K562 (cell line): ENCODE data around the gene FAM184B.
A peak's percentile ranks its signal among the peaks of the same experiment; 100 is the strongest.

ENCODE experiments used
- CREBBP ChIP-seq: IDR thresholded peaks from one replicate; pipeline ENCODE4 v1.6.1; 2012; ENCODE audit warnings: low read depth, mild to moderate bottlenecking, control low read depth, inconsistent platforms, low read length
- NFXL1 ChIP-seq: fragments of 450-650 bp; formaldehyde crosslinking; IDR thresholded peaks from 2 replicates; pipeline ENCODE4 v1.4.0; 2021; ENCODE audit warnings: mild to moderate bottlenecking
- RFX5 ChIP-seq: IDR thresholded peaks from 2 replicates; pipeline ENCODE4 v1.6.1; 2011; ENCODE audit warnings: low read depth, mild to moderate bottlenecking, improper control_type of control experiment, low read length
- ZC3H11A ChIP-seq: IDR thresholded peaks from 2 replicates; pipeline ENCODE4 v1.6.1; 2012; ENCODE audit warnings: low read depth, low read length, improper control_type of control experiment
- ZNF146 ChIP-seq: IDR thresholded peaks from one replicate; pipeline ENCODE4 v1.6.1; 2018; ENCODE audit warnings: missing compliant biosample characterization; ENCODE audit not compliant: unreplicated experiment
- ZNF707 ChIP-seq: fragments of 250-450 bp; sonication (Bioruptor Pico); conservative IDR thresholded peaks from 2 replicates; pipeline ENCODE4 v1.8.0; 2022; ENCODE audit warnings: inconsistent platforms, mild to moderate bottlenecking, moderate library complexity
- TF ChIP-seq, protein P1 (sequence below), 3 experiments: IDR thresholded peaks in 2 of 3; conservative IDR thresholded peaks in 1 of 3; 2 replicates each; pipeline ENCODE4 v1.5.1; 2011 to 2012; ENCODE audit warnings: low read length in 3 of 3, mild to moderate bottlenecking in 3 of 3, control low read depth in 2 of 3, improper control_type of control experiment in 1 of 3, inconsistent platforms in 1 of 3, low read depth in 1 of 3, mixed read lengths in 1 of 3, moderate library complexity in 1 of 3; ENCODE audit not compliant: insufficient read depth in 2 of 3
- TF ChIP-seq, protein P2 (sequence below), 2 experiments: fragments of 450-650 bp in 1 of 2; sonication (generic) in 1 of 2; formaldehyde crosslinking in 1 of 2; IDR thresholded peaks in 1 of 2; conservative IDR thresholded peaks in 1 of 2; 2 replicates each; pipeline versions ENCODE4 v1.6.1 to v1.8.1; 2016 to 2023; ENCODE audit warnings: mild to moderate bottlenecking in 2 of 2, moderate library complexity in 2 of 2, inconsistent platforms in 1 of 2, missing genetic modification reagents in 1 of 2
- TF ChIP-seq, protein P3 (sequence below): sonication (generic); formaldehyde crosslinking; IDR thresholded peaks from 2 replicates; pipeline ENCODE4 v1.4.0; 2020; ENCODE audit warnings: mild to moderate bottlenecking, missing genetic modification reagents
- TF ChIP-seq, protein P4 (sequence below): sonication (generic); formaldehyde crosslinking; IDR thresholded peaks from 2 replicates; pipeline ENCODE4 v1.8.0; 2023; ENCODE audit warnings: missing genetic modification reagents, mild to moderate bottlenecking, borderline replicate concordance
- TF ChIP-seq, protein P5 (sequence below), 2 experiments: fragments of 450-650 bp; formaldehyde crosslinking in 1 of 2; IDR thresholded peaks; 2 replicates each; pipeline versions ENCODE4 v1.4.0 to v1.6.1; 2014 to 2020; ENCODE audit warnings: mild to moderate bottlenecking in 2 of 2, borderline replicate concordance in 1 of 2, low read depth in 1 of 2

DNA sequence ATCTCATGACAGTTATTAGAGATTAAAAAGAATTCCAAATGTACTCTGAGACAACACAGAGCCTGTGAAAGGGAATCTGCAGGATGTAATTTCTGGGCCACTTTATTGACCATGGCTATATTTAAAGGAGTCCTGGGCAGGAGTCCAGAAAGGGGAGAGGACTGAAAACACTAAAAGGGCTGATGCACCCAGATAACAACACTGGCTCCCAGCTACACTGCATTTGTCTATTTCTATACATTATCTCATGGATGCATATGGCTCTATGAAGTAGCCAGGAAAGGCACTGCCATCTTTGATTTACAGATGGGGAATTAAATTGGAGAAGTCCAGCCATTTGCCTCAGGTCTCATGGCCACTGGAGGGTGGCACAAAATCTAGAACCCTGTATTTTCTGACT, 111.0 kb downstream of the FAM184B start:
- TF ChIP-seq RFX5 (no peak), ZNF146 (no peak), NFXL1 (CRISPR knock-in tag) (no peak), ZNF707 (CRISPR knock-in tag) (no peak), CREBBP (no peak), ZC3H11A (no peak)
- TF ChIP-seq, protein P1, sequence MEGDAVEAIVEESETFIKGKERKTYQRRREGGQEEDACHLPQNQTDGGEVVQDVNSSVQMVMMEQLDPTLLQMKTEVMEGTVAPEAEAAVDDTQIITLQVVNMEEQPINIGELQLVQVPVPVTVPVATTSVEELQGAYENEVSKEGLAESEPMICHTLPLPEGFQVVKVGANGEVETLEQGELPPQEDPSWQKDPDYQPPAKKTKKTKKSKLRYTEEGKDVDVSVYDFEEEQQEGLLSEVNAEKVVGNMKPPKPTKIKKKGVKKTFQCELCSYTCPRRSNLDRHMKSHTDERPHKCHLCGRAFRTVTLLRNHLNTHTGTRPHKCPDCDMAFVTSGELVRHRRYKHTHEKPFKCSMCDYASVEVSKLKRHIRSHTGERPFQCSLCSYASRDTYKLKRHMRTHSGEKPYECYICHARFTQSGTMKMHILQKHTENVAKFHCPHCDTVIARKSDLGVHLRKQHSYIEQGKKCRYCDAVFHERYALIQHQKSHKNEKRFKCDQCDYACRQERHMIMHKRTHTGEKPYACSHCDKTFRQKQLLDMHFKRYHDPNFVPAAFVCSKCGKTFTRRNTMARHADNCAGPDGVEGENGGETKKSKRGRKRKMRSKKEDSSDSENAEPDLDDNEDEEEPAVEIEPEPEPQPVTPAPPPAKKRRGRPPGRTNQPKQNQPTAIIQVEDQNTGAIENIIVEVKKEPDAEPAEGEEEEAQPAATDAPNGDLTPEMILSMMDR (IDR thresholded peaks at IDR 0.05 in 2 of 3, conservative IDR thresholded peaks at IDR 0.05 in 1 of 3; ENCODE audit: insufficient read depth in 2 of 3, low read depth in 1 of 3, low read length in 3 of 3), result no peak
- TF ChIP-seq, protein P2, sequence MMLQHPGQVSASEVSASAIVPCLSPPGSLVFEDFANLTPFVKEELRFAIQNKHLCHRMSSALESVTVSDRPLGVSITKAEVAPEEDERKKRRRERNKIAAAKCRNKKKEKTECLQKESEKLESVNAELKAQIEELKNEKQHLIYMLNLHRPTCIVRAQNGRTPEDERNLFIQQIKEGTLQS (IDR thresholded peaks at IDR 0.05), result peak; percentile 12; the same call in 1 of the 2 replicates
- TF ChIP-seq, protein P2 (CRISPR knock-in tag; conservative IDR thresholded peaks at IDR 0.05), result 0 out of 2 replicates have a peak, but pooled peaks have one; percentile 38
- TF ChIP-seq, protein P3, sequence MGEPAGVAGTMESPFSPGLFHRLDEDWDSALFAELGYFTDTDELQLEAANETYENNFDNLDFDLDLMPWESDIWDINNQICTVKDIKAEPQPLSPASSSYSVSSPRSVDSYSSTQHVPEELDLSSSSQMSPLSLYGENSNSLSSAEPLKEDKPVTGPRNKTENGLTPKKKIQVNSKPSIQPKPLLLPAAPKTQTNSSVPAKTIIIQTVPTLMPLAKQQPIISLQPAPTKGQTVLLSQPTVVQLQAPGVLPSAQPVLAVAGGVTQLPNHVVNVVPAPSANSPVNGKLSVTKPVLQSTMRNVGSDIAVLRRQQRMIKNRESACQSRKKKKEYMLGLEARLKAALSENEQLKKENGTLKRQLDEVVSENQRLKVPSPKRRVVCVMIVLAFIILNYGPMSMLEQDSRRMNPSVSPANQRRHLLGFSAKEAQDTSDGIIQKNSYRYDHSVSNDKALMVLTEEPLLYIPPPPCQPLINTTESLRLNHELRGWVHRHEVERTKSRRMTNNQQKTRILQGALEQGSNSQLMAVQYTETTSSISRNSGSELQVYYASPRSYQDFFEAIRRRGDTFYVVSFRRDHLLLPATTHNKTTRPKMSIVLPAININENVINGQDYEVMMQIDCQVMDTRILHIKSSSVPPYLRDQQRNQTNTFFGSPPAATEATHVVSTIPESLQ (CRISPR knock-in tag), result no peak
- TF ChIP-seq, protein P4, sequence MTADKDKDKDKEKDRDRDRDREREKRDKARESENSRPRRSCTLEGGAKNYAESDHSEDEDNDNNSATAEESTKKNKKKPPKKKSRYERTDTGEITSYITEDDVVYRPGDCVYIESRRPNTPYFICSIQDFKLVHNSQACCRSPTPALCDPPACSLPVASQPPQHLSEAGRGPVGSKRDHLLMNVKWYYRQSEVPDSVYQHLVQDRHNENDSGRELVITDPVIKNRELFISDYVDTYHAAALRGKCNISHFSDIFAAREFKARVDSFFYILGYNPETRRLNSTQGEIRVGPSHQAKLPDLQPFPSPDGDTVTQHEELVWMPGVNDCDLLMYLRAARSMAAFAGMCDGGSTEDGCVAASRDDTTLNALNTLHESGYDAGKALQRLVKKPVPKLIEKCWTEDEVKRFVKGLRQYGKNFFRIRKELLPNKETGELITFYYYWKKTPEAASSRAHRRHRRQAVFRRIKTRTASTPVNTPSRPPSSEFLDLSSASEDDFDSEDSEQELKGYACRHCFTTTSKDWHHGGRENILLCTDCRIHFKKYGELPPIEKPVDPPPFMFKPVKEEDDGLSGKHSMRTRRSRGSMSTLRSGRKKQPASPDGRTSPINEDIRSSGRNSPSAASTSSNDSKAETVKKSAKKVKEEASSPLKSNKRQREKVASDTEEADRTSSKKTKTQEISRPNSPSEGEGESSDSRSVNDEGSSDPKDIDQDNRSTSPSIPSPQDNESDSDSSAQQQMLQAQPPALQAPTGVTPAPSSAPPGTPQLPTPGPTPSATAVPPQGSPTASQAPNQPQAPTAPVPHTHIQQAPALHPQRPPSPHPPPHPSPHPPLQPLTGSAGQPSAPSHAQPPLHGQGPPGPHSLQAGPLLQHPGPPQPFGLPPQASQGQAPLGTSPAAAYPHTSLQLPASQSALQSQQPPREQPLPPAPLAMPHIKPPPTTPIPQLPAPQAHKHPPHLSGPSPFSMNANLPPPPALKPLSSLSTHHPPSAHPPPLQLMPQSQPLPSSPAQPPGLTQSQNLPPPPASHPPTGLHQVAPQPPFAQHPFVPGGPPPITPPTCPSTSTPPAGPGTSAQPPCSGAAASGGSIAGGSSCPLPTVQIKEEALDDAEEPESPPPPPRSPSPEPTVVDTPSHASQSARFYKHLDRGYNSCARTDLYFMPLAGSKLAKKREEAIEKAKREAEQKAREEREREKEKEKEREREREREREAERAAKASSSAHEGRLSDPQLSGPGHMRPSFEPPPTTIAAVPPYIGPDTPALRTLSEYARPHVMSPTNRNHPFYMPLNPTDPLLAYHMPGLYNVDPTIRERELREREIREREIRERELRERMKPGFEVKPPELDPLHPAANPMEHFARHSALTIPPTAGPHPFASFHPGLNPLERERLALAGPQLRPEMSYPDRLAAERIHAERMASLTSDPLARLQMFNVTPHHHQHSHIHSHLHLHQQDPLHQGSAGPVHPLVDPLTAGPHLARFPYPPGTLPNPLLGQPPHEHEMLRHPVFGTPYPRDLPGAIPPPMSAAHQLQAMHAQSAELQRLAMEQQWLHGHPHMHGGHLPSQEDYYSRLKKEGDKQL (CRISPR knock-in tag), result no peak
- TF ChIP-seq, protein P5, sequence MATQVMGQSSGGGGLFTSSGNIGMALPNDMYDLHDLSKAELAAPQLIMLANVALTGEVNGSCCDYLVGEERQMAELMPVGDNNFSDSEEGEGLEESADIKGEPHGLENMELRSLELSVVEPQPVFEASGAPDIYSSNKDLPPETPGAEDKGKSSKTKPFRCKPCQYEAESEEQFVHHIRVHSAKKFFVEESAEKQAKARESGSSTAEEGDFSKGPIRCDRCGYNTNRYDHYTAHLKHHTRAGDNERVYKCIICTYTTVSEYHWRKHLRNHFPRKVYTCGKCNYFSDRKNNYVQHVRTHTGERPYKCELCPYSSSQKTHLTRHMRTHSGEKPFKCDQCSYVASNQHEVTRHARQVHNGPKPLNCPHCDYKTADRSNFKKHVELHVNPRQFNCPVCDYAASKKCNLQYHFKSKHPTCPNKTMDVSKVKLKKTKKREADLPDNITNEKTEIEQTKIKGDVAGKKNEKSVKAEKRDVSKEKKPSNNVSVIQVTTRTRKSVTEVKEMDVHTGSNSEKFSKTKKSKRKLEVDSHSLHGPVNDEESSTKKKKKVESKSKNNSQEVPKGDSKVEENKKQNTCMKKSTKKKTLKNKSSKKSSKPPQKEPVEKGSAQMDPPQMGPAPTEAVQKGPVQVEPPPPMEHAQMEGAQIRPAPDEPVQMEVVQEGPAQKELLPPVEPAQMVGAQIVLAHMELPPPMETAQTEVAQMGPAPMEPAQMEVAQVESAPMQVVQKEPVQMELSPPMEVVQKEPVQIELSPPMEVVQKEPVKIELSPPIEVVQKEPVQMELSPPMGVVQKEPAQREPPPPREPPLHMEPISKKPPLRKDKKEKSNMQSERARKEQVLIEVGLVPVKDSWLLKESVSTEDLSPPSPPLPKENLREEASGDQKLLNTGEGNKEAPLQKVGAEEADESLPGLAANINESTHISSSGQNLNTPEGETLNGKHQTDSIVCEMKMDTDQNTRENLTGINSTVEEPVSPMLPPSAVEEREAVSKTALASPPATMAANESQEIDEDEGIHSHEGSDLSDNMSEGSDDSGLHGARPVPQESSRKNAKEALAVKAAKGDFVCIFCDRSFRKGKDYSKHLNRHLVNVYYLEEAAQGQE (IDR thresholded peaks at IDR 0.05; ENCODE audit: borderline replicate concordance), result no peak
- TF ChIP-seq, protein P5 (CRISPR knock-in tag; IDR thresholded peaks at IDR 0.05; ENCODE audit: low read depth), result no peak
